ENCODE results near the gene KLHL29. TPM values are rescaled to one million over a fixed set of nuclear protein-coding genes. Genes with fewer than 3 reads are reported as not detected.
"Not testable (repeated sequence)": the region's sequence is repeated elsewhere in the genome, so short reads cannot be mapped to it uniquely, and the experiment has no call there.

KLHL29 gene
- total RNA-seq: 2.2 TPM in 2 replicates

DNA sequence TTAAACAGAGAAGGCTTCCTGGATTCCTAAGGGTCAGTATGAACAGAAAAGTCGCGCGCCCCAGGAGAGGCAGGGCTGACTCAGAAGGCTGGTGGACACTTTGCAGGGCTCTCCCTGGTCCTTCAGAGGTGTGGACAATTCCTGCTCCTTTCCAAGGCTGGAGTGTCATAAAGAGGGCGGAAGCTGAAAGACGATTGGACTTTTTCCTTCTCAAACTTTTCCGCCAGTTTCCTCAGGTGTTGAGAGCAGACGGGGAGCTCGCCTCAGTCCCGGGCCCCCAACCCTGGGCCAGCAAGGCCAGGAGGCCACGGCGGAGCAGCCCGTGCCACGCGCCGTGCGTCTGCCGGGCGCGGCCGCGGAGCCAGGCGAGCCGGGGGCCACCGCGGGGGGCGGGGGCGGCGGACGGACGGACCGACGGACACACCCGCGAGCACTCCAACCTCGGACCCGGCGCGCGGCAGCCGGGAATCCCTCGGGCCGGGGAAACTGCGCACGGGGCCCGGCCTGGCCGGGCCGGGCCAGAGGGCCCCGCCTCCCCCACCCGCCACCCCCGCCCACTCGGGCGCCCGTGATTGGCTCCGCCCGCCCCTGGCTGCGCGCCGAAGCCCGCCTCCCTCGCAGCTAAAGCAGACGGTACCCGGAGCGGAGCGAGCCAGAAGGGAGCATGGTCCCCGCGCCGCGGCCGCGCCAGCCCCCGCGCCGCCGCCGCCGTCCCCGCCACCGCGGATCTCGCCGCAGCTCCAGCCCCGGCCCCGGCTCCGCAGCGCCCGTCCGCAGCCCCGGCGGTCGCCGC is at the start of gene KLHL29:
TSS of gene KLHL29 (plus strand) at position 629 of the 793 bp plus-strand sequence. CDS start 177,018 bp downstream, outside the sequence.
- intact Hi-C loops (cut with micrococcal nuclease): loop anchor here (5.0 to 10.0 kb wide), 2 partner anchors 148 to 540 kb away; partner anchors contain the start of gene ATAD2B

DNA sequence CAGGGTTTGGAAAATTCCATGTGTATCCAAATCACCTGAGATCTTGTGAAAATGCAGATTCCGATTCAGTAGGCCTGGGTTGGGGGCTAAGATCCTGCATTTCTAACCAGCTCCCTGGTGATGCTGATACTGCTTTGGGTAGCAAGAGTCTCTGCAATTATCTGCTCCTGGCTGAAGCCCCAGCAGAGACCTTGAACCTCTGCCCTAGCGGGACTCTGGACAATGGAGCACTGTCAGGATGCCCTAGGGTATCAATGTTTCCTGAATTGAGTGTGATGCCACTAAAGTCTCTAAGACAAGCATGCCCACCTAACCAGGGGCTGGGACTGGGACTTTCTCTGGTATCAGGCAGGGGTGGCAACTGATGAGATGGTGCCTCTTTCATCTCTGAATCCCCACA is 49.4 kb upstream of the KLHL29 start:
- intact Hi-C loops (cut with micrococcal nuclease): no loop called here

DNA sequence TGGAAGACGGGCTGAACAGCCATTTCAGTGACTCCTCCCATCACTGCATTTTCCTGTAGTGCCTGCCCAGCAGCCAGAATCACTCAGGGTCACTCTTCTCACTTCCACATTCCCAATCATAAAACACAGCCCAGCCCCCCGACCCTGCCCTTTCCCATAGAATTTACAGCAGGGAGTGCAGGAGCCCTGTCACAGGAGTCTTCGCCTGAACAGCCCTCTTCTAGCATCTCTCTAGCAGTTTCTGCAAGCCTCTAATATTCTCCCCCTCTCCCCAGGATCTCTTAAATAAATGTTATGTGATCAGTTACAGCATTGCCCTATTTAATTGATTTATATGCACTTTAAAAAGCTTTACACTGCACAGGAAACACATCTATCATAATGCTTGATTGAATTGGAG is 42.9 kb upstream of the KLHL29 start:
- intact Hi-C loops (cut with micrococcal nuclease): no loop called here

DNA sequence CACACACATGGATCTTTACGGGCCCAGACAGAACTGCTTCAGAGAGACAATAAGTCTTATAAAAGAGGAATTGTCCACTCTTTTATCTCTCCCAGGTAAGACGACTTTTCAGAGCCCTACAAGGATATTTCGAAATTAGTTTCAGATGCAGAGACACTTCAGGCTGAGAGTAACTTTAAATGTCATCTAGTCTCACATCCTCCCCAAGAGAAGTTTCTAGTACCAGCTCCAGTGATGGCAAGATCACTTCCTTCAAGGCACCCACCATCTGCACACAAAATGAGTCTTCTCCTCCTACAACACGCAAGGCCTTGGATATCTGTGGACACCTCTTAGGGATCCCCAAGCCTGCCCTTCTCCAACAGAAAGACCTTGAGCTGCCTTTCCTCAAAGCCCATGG is 39.0 kb upstream of the KLHL29 start:
- intact Hi-C loops (cut with micrococcal nuclease): no loop called here

DNA sequence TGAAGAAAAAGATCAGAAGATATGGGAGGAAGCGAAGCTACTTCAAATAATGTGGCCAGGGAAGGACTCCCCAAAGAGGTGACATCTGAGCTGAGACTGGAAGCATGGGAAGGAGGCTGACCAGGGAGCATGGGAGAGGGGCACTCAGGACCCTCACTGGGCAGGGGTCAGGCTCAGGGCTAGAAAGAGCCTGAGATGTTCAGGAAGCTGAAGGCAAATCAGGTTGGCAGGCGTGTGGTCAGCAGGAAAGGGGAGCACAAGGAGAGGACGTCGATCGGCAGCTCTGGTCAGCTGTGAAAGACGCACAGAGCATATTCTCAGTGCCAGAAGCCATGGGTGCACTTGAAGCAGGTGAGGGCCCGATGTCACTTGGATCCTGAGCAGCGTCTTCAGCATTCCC is 38.2 kb upstream of the KLHL29 start:
- intact Hi-C loops (cut with micrococcal nuclease): no loop called here

DNA sequence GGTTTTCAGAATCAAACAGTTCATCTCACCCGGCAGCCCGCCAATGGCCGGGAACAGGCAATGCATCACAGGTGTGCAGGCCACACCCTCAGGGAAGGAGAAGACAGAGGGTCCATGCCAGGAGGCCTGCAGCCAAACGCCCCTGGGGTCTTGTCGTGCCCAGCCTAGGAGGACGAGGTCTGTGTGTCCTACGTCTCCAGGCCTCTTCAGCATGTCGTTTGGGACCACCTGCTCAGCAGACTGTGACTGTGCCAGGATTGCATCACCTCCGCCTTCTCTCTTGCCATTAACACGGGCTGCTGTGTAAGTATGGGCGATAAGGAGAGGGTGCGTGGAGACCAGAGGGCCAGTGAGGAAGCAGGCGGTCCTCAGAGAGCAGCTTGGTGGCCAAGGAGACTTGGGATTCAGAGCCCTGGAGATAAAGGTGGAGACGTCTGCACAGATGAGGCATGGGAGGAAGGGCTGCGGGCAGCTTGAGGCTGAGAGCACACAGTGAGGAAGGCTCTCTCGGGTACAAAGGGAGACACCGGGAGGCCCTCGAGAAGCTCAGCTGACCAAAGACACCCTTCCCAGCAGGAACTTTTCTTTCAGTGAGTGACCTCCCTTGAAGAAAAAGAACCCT is 37.4 kb upstream of the KLHL29 start:
- intact Hi-C loops (cut with micrococcal nuclease): no loop called here

DNA sequence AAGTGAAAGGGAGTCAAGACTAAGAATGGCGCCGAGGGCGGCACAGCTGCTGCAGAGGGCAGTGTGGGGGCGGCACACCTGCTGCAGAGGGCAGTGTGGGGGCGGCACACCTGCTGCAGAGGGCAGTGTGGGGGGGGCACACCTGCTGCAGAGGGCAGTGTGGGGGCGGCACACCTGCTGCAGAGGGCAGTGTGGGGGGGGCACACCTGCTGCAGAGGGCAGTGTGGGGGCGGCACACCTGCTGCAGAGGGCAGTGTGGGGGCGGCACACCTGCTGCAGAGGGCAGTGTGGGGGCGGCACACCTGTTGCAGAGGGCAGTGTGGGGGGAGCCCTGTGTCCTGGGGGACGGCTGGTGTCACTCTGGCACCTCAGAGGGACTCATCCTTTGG is 36.9 kb upstream of the KLHL29 start:
- intact Hi-C loops (cut with micrococcal nuclease): not testable (repeated sequence)

DNA sequence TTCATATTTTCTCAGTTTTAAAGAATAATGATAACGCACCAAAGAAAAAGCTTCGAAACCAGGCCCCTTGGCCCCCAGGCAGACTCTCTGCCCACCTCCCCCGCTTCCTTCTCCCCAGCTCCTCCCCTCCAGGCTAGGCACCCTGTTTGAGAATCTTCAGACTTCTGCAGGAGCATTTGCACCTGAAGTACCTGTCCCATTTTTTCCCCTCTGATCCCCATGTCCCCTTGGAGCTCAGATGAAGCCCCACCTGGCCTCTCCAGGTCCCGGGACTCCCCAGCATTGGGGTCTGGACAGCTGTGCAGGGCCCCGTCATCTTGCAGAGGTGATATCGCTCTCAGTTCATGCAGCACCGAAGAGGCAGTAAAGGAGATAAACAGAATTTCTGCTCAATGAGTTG is 35.5 kb upstream of the KLHL29 start:
- intact Hi-C loops (cut with micrococcal nuclease): no loop called here

DNA sequence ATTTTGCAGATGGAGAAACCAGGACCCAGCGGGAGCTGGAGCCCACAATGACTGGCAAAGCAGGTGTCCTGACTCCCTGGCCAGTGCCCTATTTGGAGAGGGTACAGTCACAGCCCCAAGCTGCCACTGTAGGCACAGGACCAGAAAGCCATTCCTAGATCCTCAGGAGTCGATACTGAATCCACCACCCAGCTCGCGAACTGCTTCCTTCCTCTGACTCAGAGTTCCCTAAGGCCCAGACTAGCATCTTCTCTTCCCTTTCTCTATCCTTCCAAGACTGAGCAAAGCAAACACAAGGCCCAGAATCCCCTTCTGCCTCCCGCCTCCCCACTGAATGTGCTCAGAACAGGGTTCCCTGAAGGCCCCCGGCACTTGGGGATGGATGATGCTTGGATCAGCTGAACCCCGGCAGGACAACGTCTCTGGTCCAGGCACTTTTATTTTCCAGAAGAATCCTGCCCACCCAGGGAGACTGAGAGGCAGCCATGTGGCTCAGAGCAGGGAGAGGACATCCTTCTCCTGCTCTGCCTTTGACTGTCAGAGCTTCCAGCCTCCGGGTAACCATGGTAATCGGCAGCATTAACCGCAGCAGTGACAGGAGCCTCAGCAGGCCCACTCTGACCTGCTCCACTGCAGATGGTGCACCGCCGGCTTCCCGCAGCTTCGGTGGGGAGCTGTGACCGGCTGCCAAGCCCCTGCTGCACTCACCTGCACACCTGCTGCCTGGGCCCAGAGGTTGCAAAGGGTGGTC is 34.8 kb upstream of the KLHL29 start:
- intact Hi-C loops (cut with micrococcal nuclease): no loop called here

DNA sequence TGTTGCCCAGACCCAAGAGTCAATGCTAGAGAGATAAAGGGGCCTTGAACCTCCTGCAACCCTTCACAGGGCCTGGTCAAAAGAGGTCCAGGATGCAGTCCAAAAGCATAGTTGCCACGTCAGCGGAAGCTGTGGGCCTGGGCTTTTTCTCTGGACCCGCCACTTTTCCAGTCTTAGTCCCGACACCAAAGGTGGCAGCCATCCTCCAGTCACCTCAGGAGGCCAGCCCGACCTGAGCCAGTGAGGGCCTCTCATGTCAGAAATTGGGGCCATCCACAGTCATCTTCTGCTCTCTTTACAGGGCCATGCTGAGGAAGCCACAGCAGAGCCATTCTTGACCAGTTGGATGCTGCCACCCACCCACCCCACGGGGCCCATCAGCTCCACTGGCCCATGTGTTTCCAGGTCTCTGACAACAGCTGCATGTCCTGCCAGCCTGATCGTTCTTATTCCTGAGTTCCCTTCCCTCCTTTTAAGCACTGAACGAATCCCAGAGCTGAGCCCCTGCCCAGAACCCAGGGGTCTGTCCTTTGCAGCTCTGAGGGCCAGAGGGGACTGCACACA is 34.1 kb upstream of the KLHL29 start:
- intact Hi-C loops (cut with micrococcal nuclease): no loop called here

DNA sequence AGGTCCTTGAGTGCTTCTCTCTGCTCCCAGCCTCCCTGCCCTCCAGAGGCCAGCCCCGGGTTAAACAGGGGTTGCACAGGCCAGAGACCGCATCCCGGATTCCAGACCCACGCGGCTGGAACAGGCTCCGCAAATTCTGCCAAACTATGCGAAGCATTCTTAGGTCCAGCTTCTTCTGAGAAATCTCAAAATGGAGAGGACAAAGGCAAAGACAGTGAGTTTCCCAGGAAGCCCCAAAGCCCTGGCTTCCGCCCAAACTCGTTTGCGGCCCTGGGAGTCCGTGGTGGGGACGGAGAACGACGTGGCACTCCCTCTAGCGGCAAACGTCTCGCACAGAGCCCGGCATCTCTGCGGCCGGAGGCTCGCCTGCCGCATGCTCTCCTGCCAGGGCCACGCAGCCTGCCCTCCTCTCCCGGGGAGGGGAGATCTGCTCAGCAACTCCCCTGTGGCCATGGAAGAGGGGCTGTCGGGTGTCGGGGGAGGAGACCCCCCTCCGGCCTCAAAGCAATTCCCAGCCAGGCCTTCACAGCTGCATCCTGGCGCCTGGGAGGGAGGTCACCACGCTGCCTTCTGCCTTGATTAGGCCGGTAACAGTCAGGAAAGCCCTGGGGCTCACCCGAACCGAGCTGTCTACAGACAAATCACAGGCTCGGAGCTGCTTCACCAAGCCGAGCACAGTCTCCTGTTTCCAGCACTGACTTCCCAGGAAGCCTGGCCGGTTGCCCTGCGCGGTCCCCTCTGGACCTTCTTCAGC is 33.4 kb upstream of the KLHL29 start:
- intact Hi-C loops (cut with micrococcal nuclease): no loop called here

DNA sequence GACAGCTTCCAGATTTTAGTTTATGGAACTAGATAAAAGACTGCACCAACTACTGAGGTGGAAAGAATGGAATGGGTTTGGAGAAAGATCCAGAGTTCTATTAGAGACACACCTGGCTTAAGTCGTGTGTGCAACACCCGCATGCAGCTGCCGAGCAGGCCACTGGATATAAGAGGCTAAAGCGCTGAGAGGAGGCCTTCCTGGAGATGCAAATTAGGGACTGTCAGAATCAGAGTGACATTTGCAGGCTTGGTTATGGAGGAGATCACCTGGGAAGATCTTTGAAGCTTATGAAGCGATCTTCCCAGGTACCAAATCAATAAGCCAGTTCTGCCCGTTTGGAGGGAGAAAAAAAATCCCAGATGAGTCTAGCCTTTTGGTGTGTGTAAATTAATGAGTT is 30.4 kb upstream of the KLHL29 start:
- intact Hi-C loops (cut with micrococcal nuclease): no loop called here

DNA sequence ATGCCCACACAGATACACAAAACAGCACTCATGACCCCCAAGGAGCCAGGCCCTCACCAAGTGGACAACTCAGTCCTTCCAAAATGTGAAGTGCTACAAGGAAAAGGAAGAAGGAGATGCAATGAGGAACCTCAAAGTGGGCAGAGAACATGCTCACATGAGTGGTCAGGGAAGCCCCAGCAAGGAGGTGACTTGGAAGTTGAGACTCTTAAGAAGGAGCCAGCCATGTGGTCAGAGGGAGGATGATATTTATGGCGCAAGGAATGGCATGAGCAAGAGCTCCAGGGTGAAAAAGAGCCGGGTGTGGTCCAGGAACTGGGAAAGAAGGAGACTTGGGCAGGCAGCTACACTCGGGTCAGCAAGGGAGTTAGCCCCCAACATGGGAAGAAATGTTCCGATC is 30.0 kb upstream of the KLHL29 start:
- intact Hi-C loops (cut with micrococcal nuclease): no loop called here

DNA sequence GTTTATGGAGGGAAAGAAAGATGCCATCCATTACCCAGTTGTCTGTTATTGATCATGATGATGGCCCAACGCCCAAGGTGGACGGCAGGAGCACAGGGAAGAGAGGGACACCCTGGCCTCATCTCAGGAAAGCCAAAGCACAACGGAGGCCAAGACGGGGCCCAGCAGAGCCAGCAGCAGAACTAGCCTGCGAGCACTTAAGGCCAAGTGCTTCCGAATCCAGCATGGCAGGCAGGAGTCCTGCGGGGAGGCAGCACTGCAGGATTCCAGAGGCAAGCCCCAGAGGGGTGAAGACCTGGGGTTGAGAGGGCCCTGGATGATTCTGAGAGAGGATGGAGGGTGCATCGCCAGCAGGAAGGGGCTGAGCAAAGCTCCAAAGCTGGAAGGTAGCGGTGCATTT is 28.3 kb upstream of the KLHL29 start:
- intact Hi-C loops (cut with micrococcal nuclease): no loop called here

DNA sequence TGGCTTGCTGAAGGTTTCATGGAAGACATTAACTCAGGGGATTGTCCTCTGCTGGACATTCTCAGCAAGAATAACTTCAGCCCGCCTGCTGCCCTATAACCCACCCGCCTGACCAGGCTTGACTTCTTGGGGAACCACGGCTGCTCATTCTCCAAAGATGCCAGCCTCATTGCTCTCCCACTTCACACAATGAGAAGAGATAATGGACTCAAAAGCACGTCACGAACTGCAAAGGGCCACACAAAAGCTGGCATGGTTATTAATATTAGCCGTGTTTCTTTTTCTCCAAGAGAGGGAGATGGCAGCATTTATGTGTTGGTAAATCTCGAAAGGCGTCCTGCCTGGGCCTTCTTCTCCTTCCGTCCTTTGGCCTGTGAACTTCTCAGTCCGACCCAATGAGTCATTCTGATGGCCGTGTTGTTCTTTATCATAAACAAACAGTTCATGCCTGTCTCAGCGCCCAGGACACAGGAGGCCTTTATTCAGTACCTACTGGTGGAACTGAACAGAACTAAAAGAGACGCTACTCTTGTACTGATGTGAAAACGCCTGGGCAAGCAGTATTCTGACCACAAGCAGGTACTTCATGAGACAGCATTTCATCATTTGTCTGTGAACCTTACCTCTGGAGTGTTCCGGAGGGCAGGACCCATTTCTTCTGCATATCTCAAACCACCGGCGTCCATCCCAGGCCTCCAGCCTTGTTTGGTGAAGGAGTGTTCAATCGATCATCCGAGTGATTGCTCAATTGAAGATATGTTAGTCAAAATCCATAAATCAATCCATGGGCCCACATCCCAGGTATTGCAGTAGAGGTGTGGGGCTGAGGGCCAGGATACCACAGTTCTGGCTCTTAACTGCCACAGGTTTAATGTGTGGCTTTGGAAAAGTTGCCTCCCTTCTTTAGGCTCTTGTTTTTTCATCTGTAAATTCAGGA is 25.1 kb upstream of the KLHL29 start:
- intact Hi-C loops (cut with micrococcal nuclease): no loop called here

DNA sequence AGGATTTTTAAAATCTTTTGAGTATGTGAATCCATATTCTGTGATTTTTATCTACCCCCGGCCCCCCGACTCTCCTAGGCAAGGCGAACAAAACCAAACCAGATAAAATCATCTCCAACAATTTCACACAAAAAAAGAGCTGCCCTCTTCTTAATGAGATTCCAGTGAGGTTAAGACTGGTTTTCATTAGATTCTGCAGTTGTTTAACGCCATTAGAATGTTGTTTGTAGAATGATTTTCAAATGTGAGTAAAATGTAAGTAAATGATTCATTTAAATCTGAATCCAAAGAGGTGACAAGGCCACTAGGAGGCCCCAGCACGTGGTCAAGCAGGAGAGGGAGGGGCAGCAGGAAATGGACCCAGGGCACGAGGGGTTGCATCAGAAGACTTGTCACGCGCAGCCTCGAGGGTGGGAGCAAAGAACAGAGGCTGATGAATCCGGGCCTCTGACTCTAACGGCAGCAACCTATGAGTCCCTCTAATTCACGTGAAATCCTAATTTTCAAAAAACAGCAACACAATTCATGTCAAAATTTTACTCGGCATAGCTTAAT is 24.3 kb upstream of the KLHL29 start:
- intact Hi-C loops (cut with micrococcal nuclease): no loop called here

DNA sequence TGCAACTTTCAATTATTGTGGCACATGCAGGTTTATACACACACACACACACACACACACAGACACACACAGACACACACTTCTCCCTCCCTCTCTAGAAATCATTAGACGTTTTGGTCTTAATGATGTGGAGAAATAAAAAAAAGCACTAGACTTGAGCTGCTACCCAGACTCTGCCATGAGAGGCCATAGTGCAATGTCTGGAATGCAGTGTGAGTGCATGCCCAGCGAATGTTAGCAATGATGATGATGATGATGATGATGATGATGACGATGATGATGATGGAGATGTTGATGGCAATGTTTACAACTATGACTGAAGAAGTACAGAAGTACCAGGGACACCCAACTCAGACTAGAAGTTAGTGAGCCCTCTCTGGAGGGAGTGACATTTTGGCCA is 23.8 kb upstream of the KLHL29 start:
- intact Hi-C loops (cut with micrococcal nuclease): no loop called here

DNA sequence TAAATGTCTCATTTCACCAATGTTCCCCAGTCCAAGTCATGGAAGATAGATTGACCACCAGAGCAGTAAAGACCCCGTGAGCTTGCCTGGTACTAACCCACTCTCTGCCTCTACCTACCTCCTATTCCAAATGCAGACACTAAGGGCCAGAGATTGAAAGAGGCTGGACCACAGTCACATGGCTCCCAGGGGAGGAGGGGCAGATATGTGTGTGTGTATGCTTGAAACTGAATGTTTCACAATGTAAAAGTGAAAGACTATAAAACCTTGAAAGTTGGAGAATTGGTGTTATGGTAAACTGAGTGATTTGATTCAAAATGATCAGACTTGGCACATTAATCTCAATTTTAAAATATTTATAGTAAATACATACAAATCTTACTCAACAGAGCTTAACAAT is 21.7 kb upstream of the KLHL29 start:
- intact Hi-C loops (cut with micrococcal nuclease): no loop called here

DNA sequence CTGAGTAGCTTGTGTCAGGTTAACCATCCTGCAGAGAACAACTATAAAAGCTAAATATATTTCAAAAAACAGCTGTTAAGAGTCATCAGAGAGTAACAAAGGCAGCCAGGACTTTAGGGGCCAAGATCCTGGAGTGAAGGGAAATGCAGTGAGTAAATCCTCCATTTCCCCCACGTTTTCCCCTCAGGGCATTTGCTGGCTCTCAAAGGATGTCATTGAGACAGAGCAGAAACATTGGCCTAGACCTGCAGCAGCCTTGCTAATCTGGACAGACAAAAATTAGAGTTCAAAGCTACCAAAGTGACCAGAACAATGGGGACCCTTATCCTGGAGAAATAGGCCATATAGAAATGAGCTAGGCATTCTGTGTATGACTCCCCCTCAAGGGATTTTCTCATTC is 21.1 kb upstream of the KLHL29 start:
- intact Hi-C loops (cut with micrococcal nuclease): no loop called here

DNA sequence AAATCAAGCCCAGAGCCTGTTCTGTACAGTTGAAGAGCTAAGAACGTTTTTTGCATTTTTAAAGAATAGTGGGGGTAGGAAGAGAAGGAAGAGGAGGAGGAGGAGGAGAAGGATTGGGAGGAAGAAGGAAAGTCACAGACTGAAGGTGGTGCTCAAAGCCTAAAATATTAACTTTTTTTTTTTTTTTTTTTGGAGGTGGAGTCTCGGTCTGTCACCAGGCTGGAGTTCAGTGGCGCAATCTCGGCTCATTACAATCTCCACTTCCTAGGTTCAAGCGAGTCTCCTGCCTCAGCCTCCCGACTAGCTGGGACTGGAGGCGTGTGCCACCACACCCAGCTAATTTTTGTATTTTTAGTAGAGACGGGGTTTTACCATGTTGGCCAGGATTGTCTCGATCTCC is 18.3 kb upstream of the KLHL29 start:
- intact Hi-C loops (cut with micrococcal nuclease): no loop called here

All from T-helper 2 cell treated with Interferon-gamma antibody and Interleukin-4, amounts not matched to agents 100 ng/mL and 5 ng/mL, for 36 hours (primary cell).